Stomach (tissue), 9 donors: ENCODE results near the gene OR10A3. TPM values are rescaled to one million over a fixed set of nuclear protein-coding genes. Genes with fewer than 3 reads are reported as not detected.

ENCODE experiments used
- DNase-seq, 2 donors: peaks; one replicate each; pipeline versions ENCODE4 v3.0.0 to v3.0.0-alpha.2; 2013 to 2019
- H3K27ac ChIP-seq, 5 donors: fragments of 200-600 bp in 4 of 5; sonication (generic) in 4 of 5; one replicate each; pipeline ENCODE4 v1.5.1; 2013 to 2019; ENCODE audit warnings: mild to moderate bottlenecking in 1 of 5, moderate library complexity in 1 of 5
- H3K27me3 ChIP-seq, 3 donors: fragments of 200-600 bp; sonication (generic); one replicate each; pipeline ENCODE4 v1.5.1; 2017 to 2019; ENCODE audit warnings: mixed run types in 1 of 3
- H3K36me3 ChIP-seq, 4 donors: fragments of 200-600 bp; sonication (generic); 1 replicate in 3 of 4; 2 replicates in 1 of 4; pipeline ENCODE4 v1.5.1; 2016 to 2019
- H3K4me1 ChIP-seq, 4 donors: fragments of 200-600 bp; sonication (generic); one replicate each; pipeline ENCODE4 v1.5.1; 2016 to 2019
- H3K4me3 ChIP-seq, 4 donors: fragments of 200-600 bp; sonication (generic) in 3 of 4; one replicate each; pipeline ENCODE4 v1.5.1; 2016 to 2019; ENCODE audit warnings: mild to moderate bottlenecking in 1 of 4
- H3K9me3 ChIP-seq, 4 donors: fragments of 200-600 bp; sonication (generic); one replicate each; pipeline ENCODE4 v1.5.1; 2016 to 2019
- CTCF ChIP-seq, 7 experiments: fragments of 450-650 bp in 4 of 7; fragments of 200-600 bp in 3 of 7; sonication (generic) in 3 of 7; IDR thresholded peaks; one replicate each; pipeline ENCODE4 v1.5.1; 2016 to 2019; ENCODE audit warnings: antibody characterized with exemption in 7 of 7, control low read depth in 2 of 7, mild to moderate bottlenecking in 1 of 7
- EP300 ChIP-seq: sonication (generic); formaldehyde crosslinking; IDR thresholded peaks from one replicate; pipeline ENCODE4 v1.6.1; 2017; ENCODE audit warnings: antibody characterized with exemption
- POLR2A ChIP-seq, 4 donors: fragments of 450-650 bp; IDR thresholded peaks; one replicate each; pipeline ENCODE4 v1.6.1; 2016; ENCODE audit warnings: antibody characterized with exemption in 4 of 4, control low read depth in 2 of 4, mild to moderate bottlenecking in 1 of 4, moderate library complexity in 1 of 4
- POLR2AphosphoS5 ChIP-seq, 3 donors: sonication (generic); formaldehyde crosslinking; IDR thresholded peaks; one replicate each; pipeline ENCODE4 v1.6.1; 2016; ENCODE audit warnings: antibody characterized with exemption in 3 of 3
- WGBS, 5 donors: extraction: QIAGEN DNeasy Blood & Tissue Kit in 3 of 5; methylation state at CpG; one replicate each; pipeline versions ENCODE4 v1.1.5 to v1.1.7; 2013 to 2018; 5-methylcytosine and 5-hydroxymethylcytosine counted together
- intact Hi-C: fragments of 100-400 bp; cut with DNase I; formaldehyde crosslinking; loops from one replicate; pipeline ENCODE4 v1.15.1; 2023; ENCODE audit warnings: low total_unique reads
- polyA plus RNA-seq, 3 donors: library from polyadenylated mRNA; stranded (reverse); fragments of 200-250 nt; gene quantifications; one replicate each; pipeline ENCODE4 v1.2.3, GENCODE V29; 2013
- total RNA-seq, 5 donors: library from RNA; depleted of rRNA; stranded (reverse); fragments of >200 nt; gene quantifications; one replicate each; pipeline versions ENCODE4 v1.1.0 to v1.2.3, GENCODE V29; 2014 to 2016
- donor health status: healthy with polysubstance abuse.
- donor health status: Bipolar disorder and iron deficiency.
- donor health status: healthy.

The OR10A3 gene
- total and polyA plus RNA-seq, 8 donors: not detected

- no peak overlapping the region for H3K27ac ChIP-seq
- H3K36me3 ChIP-seq: no peaks in the 10 kb centered on the region
- H3K4me1 ChIP-seq: peaks cover 0 to 24% (median 11%) of the 10 kb centered on the region in 4 donors
- no peaks in the 10 kb centered on the region for H3K27me3 ChIP-seq
- 5 to 26% (median 13%) methylated on average over 2 of the region's 2 CpGs for WGBS, 5 donors
- DNase-seq: no peak
- TF ChIP-seq EP300: no peak
- TF ChIP-seq POLR2AphosphoS5 (IDR thresholded peaks at IDR 0.05): no peak
- no peak for TF ChIP-seq CTCF (IDR thresholded peaks at IDR 0.05)
- no peak for TF ChIP-seq POLR2A (IDR thresholded peaks at IDR 0.05)
- intact Hi-C loops: no loop called here
- no peak overlapping the region for H3K4me3 ChIP-seq
- no peaks in the 10 kb centered on the region for H3K9me3 ChIP-seq
Observed at GRCh38 chr11:7903940-7904339, 37.6 kb downstream of the OR10A3 start.

GRCh38 chr11:7901319-7901854 lies 40.1 kb downstream of the OR10A3 start:
- no peak overlapping the region for H3K27ac ChIP-seq
- peaks cover 0 to 20% (median 11%) of the 10 kb centered on the region in 4 donors for H3K4me1 ChIP-seq
- no peaks in the 10 kb centered on the region for H3K36me3 ChIP-seq
- 46 to 60% (median 54%) methylated on average over 3 of the region's 3 CpGs for WGBS, 5 donors
- DNase-seq: no peak
- no peaks in the 10 kb centered on the region for H3K27me3 ChIP-seq
- no peaks in the 10 kb centered on the region for H3K9me3 ChIP-seq
- H3K4me3 ChIP-seq: no peak overlapping the region
- TF ChIP-seq POLR2A (IDR thresholded peaks at IDR 0.05) (no peak), EP300 (no peak), CTCF (IDR thresholded peaks at IDR 0.05) (no peak), POLR2AphosphoS5 (IDR thresholded peaks at IDR 0.05) (no peak)
- intact Hi-C loops: no loop called here

- intact Hi-C loops: no loop called here
- peaks cover 0 to 18% (median 8%) of the 10 kb centered on the region in 4 donors for H3K4me1 ChIP-seq
- H3K4me3 ChIP-seq: no peak overlapping the region
- H3K27ac ChIP-seq: no peak overlapping the region
- TF ChIP-seq CTCF (IDR thresholded peaks at IDR 0.05) (no peak), POLR2A (IDR thresholded peaks at IDR 0.05) (no peak), EP300 (no peak), POLR2AphosphoS5 (IDR thresholded peaks at IDR 0.05) (no peak)
- DNase-seq: no peak
- H3K9me3 ChIP-seq: no peaks in the 10 kb centered on the region
- no peaks in the 10 kb centered on the region for H3K27me3 ChIP-seq
- WGBS, 5 donors: 85 to 93% (median 93%) methylated on average over 4 of the region's 4 CpGs
- no peaks in the 10 kb centered on the region for H3K36me3 ChIP-seq
Observed at GRCh38 chr11:7900686-7901085, 40.8 kb downstream of the OR10A3 start.

- Histone ChIP-seq H3K4me3 (no peak overlapping the region), H3K4me1 (peaks cover 0 to 10% (median 4%) of the 10 kb centered on the region in 4 donors), H3K9me3 (no peaks in the 10 kb centered on the region), H3K36me3 (no peaks in the 10 kb centered on the region), H3K27me3 (no peaks in the 10 kb centered on the region), H3K27ac (no peak overlapping the region)
- intact Hi-C loops: no loop called here
- TF ChIP-seq POLR2A (IDR thresholded peaks at IDR 0.05) (no peak), POLR2AphosphoS5 (IDR thresholded peaks at IDR 0.05) (no peak), EP300 (no peak), CTCF (IDR thresholded peaks at IDR 0.05) (no peak)
- 39 to 47% (median 41%) methylated on average over 4 of the region's 4 CpGs for WGBS, 5 donors
- no peak for DNase-seq
Observed at GRCh38 chr11:7899418-7899817, 42.1 kb downstream of the OR10A3 start.
